ENCODE results near the gene PAFAH1B2.

GRCh38 chr11:117220568-117220967 is 76.5 kb downstream of the PAFAH1B2 start:
- TF ChIP-seq SUZ12 (IDR thresholded peaks at IDR 0.05; ENCODE audit: extremely low read depth, insufficient read depth, insufficient read length) (no peak), ZNF274 (IDR thresholded peaks at IDR 0.05; ENCODE audit: low read depth, low read length) (no peak)
